AG04450 (cell line): Measurements from ENCODE around the gene CYP1A2. TPM values are rescaled to one million over a fixed set of nuclear protein-coding genes. Genes with fewer than 3 reads are reported as not detected.
A peak's percentile ranks its signal among the peaks of the same experiment; 100 is the strongest.

Experiments used
- CTCF ChIA-PET: fragments of 300-600, 350-600 bp; formaldehyde crosslinking; extraction: SDS; loops from one replicate; lab custom pipeline; 2022; ENCODE audit warnings: antibody characterized with exemption, inconsistent platforms; lab: Charles Lee
- POLR2A ChIA-PET: fragments of 350-600 bp; formaldehyde crosslinking; extraction: SDS; loops from one replicate; lab custom pipeline; 2021; ENCODE audit warnings: antibody characterized with exemption, inconsistent platforms; lab: Yijun Ruan, JAX
- DNase-seq: peaks from one replicate; pipeline ENCODE4 v3.0.0-alpha.2; 2011; ENCODE audit warnings: low read depth, low spot score
- H3K27ac ChIP-seq: one replicate; pipeline ENCODE4 v1.5.1; 2012; ENCODE audit warnings: low read depth, low read length, control low read depth
- H3K27me3 ChIP-seq: one replicate; pipeline ENCODE4 v1.6.0; 2012; ENCODE audit warnings: low read length; ENCODE audit not compliant: control insufficient read depth, insufficient read depth
- H3K4me3 ChIP-seq: 2 replicates; pipeline ENCODE4 v1.5.1; 2011; ENCODE audit warnings: mild to moderate bottlenecking, low read depth, low read length, control low read depth
- H3K9me3 ChIP-seq: 2 replicates; pipeline ENCODE4 v1.5.1; 2012; ENCODE audit warnings: low read length; ENCODE audit not compliant: control insufficient read depth, insufficient read depth
- CTCF ChIP-seq: IDR thresholded peaks from 2 replicates; pipeline ENCODE4 v1.5.1; 2011; ENCODE audit warnings: low read depth, low read length, control low read depth, inconsistent platforms
- polyA plus RNA-seq: library from polyadenylated mRNA; depleted of rRNA; stranded (reverse); fragments of >200 nt; gene quantifications from 2 replicates; pipeline ENCODE4 v1.2.3, GENCODE V29; 2011

The CYP1A2 gene
- polyA plus RNA-seq, 1 experiment = not detected

GRCh38 chr15:74780523-74781430 lies 32.1 kb downstream of the CYP1A2 start:
- TF ChIP-seq CTCF = no peak
- CTCF ChIA-PET = interaction anchor here (0.8 to 3.8 kb wide), 11 partner anchors 10 to 174 kb away, joined by 3 to 54 read pairs (median 5); no protein-coding TSS in a partner anchor
- Histone ChIP-seq H3K27me3 (no peaks in the 10 kb centered on the region), H3K27ac (no peak overlapping the region), H3K9me3 (no peaks in the 10 kb centered on the region), H3K4me3 (peak overlapping the region; percentile 60)
- POLR2A ChIA-PET = interaction anchor here (1.5 kb wide), 1 partner anchor 157 kb away, joined by 4 read pairs; the partner anchor contains the start of gene COX5A
- DNase-seq = no peak

GRCh38 chr15:74781431-74782258 lies 33.0 kb downstream of the CYP1A2 start, which contains the start of gene CSK:
Gene CSK, plus strand, starts transcription at chr15:74782080. Its CDS starts 16,218 bp downstream, at chr15:74798298.
- DNase-seq = no peak
- ChIA-PET POLR2A (interaction anchor here (1.5 kb wide), 1 partner anchor 156 kb away, joined by 4 read pairs; the partner anchor contains the start of gene COX5A), CTCF (interaction anchor here (0.5 to 3.8 kb wide), 14 partner anchors 11 to 403 kb away, joined by 3 to 54 read pairs (median 4); no protein-coding TSS in a partner anchor)
- peak; percentile 48 for TF ChIP-seq CTCF
- Histone ChIP-seq H3K27me3 (no peaks in the 10 kb centered on the region), H3K9me3 (no peaks in the 10 kb centered on the region), H3K4me3 (peak within 1 kb of the TSS; percentile 90), H3K27ac (no peak within 1 kb of the TSS)

DNA sequence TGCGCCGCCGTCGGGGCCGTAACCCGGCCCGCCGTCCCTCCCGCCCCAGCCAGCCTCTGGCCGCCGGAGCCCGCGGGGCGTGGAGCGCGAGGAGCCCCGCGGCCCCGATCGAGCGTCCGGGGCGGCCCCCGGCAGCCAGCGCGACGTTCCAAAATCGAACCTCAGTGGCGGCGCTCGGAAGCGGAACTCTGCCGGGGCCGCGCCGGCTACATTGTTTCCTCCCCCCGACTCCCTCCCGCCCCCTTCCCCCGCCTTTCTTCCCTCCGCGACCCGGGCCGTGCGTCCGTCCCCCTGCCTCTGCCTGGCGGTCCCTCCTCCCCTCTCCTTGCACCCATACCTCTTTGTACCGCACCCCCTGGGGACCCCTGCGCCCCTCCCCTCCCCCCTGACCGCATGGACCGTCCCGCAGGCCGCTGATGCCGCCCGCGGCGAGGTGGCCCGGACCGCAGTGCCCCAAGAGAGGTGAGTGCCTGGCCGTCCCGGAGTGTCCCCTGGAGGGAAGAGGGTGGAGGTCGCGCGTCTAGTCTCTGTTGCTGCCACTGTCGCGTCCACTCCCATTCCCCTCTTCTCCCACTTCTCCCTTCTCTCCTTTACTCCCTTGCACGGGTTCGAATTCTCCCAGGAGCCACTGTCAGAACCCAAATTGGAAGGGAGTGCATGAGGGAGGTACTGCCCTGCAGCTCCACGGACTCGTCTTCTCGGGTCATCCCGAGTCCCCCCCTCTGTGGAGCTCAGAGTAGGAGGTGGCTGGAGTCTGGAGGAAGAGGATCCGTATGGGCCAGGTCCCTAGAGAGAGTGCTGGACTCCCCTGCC lies 33.8 kb downstream of the CYP1A2 start:
- CTCF ChIA-PET = interaction anchor here (0.5 to 3.8 kb wide), 10 partner anchors 11 to 404 kb away, joined by 3 to 54 read pairs (median 5); no protein-coding TSS in a partner anchor
- H3K27ac ChIP-seq = no peak overlapping the region
- H3K27me3 ChIP-seq = no peaks in the 10 kb centered on the region
- POLR2A ChIA-PET = interaction anchor here (1.4 kb wide), 1 partner anchor 12 kb away, joined by 3 read pairs; no protein-coding TSS in a partner anchor
- TF ChIP-seq CTCF = no peak
- no peaks in the 10 kb centered on the region for H3K9me3 ChIP-seq
- no peak for DNase-seq
- H3K4me3 ChIP-seq = peak overlapping the region; percentile 90

GRCh38 chr15:74783072-74783807 lies 34.6 kb downstream of the CYP1A2 start:
- DNase-seq = no peak
- ChIA-PET CTCF (interaction anchor here (1.8 to 2.9 kb wide), 4 partner anchors 11 to 148 kb away, joined by 5 to 11 read pairs (median 9); no protein-coding TSS in a partner anchor), POLR2A (interaction anchor here (0.5 to 1.4 kb wide), 2 partner anchors 11 to 17 kb away, joined by 3 read pairs; no protein-coding TSS in a partner anchor)
- Histone ChIP-seq H3K27ac (no peak overlapping the region), H3K27me3 (no peaks in the 10 kb centered on the region), H3K4me3 (peak overlapping the region; percentile 90), H3K9me3 (no peaks in the 10 kb centered on the region)
- no peak for TF ChIP-seq CTCF
